Stimulated activated CD4-positive, alpha-beta T cell treated with anti-CD3 and anti-CD28 coated beads, TNF-alpha, amount 100 ng/mL, for 1 hour (primary cell): ENCODE measurements around the gene ATP23.

Experiments
- DNase-seq, 3 donors: peaks; one replicate each; pipeline ENCODE4 v3.0.0-alpha.2; 2020; ENCODE audit warnings: low read depth in 3 of 3, low spot score in 1 of 3

ATP23 gene, protein sequence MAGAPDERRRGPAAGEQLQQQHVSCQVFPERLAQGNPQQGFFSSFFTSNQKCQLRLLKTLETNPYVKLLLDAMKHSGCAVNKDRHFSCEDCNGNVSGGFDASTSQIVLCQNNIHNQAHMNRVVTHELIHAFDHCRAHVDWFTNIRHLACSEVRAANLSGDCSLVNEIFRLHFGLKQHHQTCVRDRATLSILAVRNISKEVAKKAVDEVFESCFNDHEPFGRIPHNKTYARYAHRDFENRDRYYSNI

GRCh38 chr12:57941165-57941894, at the start of gene ATP23:
Gene ATP23 (plus strand): TSS chr12:57941567. CDS start chr12:57941702, 135 bp downstream.
- peak; percentile 70 to 80 (median 70) for DNase-seq

GRCh38 chr12:57892232-57892972, 49.0 kb upstream of the ATP23 start:
- DNase-seq: no peak

DNA sequence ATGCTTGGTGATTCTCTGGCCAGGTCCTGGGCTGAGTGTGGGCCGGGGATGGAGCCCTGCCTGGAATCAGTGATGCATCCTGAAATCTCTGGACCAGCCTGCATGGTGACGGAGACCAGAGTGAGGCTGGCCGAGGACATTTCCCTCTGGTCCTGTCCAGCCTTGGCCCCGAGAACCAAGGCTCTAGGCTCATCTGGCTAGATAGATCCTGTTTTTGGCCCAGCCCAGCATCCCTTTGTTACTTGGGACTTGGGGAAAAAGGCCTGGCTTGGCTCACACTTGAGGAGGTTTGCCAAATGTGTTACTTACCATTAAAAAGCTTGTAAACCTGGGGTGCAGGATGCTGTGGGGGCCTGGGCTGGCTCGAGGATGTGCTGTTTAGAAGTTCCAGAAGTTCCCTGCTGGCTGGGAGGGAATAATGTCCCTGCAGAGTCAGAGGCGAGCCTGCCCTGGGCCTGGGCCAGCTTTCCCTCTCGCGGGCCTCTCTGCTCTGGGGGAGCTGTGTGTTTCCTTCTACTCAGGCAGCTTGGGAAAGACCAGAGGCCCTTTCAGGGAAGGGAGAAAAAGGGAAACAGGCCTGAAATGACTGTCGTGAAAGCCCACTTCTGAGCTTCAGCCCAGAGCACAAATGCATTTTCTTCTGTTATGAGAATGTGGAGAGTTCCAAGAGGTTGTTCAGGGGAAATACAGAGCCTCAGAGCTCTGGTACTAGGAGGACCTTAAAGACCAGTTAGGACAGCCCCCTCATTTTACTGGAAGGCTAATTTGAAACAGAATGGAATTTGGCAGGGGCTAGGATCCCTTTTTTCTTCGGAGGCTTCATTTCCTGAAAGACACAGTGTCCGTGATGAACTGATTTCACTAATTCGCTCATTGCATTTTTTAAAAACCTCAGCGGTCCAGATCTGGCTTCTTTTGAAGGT, 47.7 kb upstream of the ATP23 start:
- DNase-seq: no peak

DNA sequence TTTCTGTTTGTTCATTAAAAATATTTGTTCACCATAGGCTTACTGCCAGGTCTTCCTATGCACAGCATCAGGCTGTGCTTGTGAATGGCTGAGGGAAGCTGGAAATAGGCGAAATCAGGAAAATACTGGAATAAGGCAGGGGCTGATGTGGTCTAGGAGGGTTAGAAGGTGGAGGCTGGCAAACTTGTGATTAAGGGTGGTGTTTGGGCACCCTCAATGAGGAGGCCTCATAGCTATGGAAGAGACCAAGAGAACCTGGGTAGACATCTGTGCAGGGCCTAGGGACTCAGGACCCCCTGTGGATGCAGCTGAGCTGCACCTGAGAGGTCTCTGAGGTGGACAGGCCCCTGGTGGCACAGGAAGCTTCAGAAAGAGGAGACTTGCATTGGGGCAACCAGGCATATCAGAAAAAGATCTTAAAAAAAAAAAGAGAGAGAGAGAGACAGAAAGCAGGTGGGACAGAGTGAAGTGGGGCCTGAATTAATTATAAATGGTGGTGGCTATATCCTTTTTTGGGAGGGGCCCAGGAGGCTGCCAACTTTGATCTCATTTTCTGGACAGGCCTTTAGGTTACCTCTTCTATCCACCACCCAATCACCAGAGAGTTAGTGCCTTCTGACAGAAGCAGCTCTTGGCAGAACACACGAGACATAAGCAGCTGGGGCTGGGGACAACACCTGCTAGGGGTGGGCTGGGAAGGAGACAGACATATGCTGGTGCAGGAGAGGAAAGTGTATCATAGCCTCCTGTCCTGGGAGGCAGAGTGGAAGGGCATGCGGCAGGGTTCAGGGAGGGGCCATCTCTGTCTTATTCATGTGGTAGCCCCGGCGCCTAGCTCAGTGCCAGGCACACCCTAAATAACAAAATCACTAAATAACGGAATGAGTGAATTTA, 46.7 kb upstream of the ATP23 start:
- DNase-seq: no peak

- no peak for DNase-seq
Observed at GRCh38 chr12:57895389-57896114, 45.8 kb upstream of the ATP23 start.

GRCh38 chr12:57896115-57896433, 45.3 kb upstream of the ATP23 start:
- no peak for DNase-seq

DNA sequence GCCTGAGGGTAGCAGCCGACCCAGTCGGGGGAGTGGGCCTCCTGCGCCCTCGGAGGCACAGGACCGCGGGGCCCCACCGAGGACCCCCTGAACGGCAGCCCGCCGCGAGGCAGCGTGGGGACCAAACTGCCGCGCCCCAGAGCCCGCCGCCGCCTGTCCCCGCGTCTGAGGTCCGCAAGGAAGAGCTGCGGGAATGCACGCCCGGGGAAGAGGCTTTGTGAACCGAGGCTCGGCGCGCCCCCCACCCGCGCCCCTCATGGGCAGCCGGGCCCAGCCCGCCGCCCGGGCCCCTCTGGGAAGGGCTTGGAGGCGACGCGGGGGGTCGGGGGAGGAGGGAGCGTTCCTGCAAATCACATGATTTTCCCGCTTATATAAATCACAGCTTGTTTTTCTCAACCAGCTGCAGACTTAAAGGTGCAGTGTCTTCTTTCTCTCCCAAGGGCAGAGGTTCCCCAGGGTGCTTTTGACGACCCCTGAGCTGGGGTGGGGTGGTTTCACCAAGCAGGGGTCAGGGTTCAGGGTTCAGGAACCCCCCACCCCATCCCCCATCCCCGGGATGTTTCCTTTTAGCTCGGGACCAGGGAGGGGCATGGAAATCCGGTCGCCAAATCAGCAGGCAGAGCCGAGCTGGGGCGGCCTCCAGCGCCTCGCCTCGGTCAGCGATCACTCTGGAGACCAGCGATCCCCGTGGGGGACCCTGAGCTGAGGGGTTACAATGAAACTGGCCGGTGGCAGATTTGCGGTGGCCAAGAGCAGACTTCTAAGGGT, 44.7 kb upstream of the ATP23 start:
- DNase-seq: no peak

- no peak for DNase-seq
Observed at GRCh38 chr12:57897286-57897974, 43.9 kb upstream of the ATP23 start.

DNA sequence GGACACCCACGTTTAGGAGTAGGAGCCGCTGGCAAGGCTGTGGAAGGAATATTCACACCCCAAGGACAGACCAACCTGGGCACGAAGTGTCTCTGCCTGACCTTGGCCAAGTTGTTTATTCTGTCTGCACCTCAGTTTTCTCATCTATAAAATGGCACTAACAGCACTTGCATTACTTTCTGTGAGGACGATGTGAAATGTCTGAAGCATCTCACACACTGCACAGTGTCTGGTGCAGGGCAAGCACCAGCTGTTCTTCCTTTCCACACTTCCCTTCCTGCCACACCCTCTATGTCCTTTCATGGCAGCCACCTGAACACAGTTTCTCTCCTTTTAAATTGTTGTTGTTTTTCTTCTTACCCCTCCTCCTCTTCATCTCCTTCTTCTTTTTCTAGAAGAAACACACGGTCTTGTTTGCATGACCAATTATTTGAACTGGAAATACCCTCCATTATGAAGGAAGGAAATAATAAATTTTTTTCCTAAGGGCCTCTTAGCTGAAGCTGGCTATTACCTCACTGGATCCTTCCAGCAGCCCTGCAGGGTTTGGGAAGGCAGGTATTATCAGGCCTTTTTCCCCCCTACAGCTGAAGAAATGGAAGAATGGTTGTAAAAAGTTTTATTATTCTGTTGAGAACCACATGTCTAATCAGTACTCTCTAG, 42.9 kb upstream of the ATP23 start:
- DNase-seq: no peak

DNA sequence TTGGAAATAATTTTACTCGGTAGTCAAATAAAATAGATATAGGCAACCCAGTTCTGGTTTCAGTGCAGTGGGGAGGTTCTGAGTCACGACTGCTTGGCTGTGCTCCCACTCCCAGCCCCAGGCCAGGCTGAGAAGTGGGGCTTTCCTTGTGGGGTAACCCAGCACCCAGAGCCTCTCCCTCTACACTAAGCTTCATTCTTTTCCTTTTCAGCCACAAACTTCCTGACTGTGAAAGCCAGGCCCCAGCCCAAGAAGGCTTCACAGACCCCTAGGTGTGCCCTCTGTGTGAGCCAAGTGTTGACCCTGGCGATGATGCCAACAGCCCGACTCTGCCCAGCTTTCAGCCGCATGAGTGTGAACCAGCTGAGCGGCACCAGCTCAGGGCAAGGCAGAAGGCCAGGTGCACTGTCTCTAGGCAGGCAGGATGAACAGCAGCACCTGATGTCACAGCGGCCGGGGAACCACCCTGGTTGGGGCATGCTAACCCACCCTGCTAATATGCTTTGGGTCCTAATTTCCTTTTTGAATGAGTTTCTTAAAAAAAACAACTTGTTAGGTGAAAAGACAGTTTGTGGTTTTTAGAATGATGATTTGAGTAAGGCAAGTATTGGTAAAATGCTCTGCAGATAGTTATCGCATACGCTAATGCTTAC, 42.2 kb upstream of the ATP23 start:
- peak; percentile 55 to 68 (median 58) for DNase-seq

- no peak for DNase-seq
Observed at GRCh38 chr12:57902478-57902969, 38.8 kb upstream of the ATP23 start.

GRCh38 chr12:57904426-57904825, 36.9 kb upstream of the ATP23 start:
- no peak for DNase-seq

GRCh38 chr12:57904848-57905811, 36.2 kb upstream of the ATP23 start:
- DNase-seq: peak; percentile 53 to 79 (median 69)

DNA sequence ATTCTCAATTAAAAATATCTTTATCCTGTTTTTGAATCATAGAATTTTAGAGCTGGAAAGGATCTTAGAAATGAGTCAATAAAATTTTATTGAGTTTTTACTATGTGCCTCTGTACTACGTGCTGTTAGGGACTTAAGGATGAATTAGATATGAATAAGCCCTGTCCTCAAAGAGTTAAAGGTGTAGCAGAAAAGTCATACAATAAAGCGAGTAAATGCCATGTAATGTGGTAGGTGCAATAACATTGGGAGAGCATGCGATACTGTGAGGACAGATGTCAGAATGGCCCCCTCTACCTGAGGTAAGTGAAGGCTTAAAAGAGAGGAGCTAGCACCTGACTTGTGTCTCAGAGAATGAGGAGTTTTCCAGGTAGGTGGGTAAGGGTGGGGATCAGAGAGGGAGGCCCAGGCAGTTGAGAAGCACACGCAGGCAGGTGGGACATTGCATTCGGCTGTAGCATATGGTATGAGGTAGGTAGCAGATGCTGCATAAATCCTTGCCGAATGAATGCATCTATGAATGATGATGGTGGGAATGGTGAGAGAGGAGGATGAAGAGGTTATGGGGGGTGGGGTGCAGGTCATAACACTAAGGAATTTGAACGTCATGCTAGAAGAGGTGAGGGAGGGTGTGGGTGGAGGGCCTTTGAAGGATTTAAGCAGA, 35.4 kb upstream of the ATP23 start:
- DNase-seq: no peak

GRCh38 chr12:57906821-57907220, 34.5 kb upstream of the ATP23 start:
- DNase-seq: no peak
